GM21526 (cell line): ENCODE results near the gene RECQL5.

Experiments used
- ATAC-seq: cut with Tn5 transposase; IDR thresholded peaks from one replicate; pipeline ENCODE4 v1.9.1; 2021; ENCODE audit warnings: moderate library complexity; ENCODE audit not compliant: unreplicated experiment, low FRiP score

Gene RECQL5

DNA sequence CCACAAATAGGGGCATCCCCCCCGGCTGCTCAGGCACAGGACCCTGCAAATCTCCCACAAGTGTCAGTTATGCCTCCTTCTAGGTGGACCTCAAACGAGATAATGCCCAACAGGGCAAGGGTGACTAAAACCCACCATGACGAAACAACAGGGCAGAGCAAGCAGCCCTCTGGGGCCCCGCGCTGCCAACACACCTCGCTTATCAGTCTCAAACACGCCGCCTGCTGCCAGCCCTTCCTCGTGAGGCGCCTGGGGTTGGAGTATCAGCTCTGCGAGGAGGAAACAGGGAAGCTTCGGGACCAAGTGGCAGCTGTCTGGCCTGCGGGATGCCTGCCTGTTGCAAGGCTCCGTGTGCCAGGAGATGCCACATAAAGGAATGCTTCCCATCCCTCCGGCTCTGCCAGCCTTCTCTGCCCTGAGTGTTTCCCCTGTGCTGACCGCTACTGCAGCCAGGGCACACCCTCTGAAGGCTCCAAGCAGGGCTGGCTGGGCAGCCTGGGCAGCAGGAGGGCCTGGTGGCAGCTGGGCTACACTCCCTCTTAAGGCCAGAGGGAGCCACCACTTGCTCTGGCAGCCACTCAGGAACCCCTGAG is 31.2 kb downstream of the RECQL5 start:
- no peak for ATAC-seq

DNA sequence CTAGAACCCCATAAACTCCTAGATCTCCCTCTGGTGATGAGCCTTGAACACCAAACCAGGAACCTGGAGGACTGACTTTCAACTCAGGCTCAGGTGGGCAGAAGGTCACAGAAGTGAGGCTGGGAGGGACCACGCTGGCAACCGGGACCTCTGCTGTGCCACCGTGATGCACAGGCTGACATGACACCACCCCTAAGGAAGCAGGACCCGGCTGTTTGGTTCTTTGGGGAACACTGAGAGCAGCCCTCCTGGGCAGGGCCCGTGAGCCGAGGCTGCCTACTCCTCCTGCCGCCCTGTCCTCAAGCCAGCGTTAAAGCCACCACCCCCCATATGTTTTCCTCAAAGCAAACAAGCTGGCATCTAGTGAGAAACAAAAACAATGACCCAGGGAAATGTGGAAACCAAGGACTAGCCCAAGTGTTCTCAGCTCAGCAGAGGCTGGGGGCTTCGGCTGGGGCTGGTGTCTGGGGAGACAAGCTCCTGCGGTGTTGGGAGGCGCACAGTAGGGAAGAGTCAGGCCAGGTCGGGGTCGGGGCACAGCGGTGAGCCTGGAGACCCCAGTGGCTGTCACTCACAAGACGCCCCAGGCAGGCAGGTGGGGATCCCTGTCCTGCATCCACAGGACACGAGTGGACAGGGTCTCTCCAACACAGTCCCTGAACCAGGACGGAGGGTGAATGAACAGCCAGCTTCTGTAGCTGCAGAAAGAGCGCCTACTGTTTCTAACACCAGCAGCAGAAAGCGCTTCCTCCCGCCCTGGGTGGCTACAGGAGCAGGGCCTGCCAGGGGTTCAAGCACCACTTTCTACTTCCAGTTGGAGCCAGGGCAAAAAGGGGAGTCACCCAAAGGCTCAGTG is 32.0 kb downstream of the RECQL5 start:
- ATAC-seq: no peak

- ATAC-seq: no peak
Observed at GRCh38 chr17:75634376-75634740, 32.6 kb downstream of the RECQL5 start.

DNA sequence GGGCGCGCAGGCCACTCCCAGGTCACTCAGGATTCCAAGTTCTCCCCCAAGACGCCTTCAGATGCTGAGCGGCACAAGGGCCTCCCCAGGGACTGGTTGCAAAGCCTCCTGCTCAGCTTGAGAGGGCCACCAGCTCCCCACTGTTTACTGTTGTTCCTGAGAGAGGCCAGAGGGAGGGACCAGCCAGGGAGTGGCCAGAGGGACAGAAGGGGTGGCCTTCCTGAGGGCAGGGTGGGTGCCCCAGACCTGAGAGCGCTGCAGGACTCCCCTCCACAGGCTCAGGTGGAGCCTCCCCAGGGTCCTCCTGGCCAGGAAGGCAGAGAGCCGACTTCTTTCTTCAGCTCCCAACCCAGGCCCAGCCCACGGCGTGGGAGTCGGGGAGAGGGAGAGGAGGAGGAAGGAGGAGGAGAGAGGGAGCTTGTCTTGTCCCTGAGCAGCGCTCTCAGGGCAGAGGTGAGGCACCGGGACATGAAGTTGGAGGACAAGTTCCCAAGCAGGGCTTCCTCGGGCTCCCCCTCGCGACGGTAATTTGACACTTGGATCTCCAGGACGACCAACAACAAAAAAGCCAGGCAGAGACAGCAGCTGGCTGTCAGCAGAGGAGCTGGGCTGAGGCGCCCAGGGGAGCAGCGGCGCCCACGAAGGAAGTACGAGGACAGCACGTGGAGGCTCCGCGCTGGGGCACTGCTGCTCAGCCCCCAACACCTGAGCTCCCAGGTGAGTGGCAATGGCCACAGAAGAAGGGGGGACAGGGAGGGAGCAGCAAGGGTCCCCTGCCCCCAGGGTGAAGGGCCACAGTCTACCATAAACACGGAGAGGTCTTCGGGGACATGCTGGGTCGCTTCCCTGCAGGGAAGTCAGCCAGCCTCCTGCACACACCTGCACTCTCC is 33.2 kb downstream of the RECQL5 start:
- ATAC-seq: no peak

DNA sequence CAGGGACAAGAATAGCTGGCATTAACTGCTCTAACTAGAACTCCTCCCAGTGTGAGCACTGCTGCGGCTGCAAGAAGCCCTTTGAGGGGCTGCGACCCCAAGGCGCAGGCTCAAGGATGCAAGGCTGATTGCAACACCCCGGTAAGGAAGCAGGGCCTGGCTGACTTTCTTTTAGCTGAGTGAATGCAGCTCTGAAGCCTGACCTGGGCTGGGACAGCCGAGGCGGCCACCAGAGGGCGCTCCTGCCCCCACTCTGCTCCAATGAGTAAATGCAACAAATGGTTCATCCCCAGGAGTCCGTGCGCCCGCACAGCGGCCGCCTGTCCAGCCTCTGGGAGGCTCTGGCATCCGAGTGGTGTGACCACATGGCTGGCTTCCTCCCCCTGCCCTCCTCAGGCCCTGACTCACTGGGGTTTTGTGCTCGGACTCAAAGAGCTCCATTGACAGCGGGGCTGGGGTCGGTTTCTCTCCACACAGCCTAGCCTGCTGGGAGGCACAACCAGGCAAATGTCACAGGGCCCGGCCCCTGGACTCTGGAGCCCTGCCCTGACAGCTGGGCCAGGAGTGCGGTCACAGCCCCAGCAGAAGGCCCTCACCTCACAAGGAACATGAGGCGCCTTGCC is 34.0 kb downstream of the RECQL5 start, which contains the start of gene SMIM5:
Gene SMIM5, plus strand, starts transcription at position 572 of the 623 bp plus-strand sequence. CDS start 6,768 bp downstream, outside the sequence.
- ATAC-seq: no peak

GRCh38 chr17:75632428-75632827 is 34.5 kb downstream of the RECQL5 start:
- no peak for ATAC-seq

DNA sequence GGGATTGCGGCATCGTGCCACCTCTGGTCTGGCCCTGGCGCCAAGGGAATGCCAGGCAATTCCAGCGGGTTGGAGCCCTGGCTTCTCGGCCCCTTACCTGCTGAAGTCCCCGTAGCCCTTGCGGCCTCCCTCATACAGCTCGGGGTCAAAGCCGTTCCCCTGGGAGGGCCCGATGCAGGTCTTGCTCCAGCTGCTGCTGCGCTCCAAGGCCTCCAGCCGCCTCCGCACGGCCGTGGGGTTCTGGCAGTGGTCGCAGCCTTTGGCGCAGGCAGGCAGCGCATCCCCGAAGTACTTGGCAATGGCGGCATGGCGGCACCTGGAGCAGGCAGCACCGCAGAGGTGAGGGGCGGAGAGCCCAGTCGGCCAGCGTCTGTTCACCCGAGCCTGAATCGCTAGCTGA is 35.6 kb downstream of the RECQL5 start:
- no peak for ATAC-seq

GRCh38 chr17:75630071-75630917 is 36.7 kb downstream of the RECQL5 start:
- ATAC-seq: no peak

DNA sequence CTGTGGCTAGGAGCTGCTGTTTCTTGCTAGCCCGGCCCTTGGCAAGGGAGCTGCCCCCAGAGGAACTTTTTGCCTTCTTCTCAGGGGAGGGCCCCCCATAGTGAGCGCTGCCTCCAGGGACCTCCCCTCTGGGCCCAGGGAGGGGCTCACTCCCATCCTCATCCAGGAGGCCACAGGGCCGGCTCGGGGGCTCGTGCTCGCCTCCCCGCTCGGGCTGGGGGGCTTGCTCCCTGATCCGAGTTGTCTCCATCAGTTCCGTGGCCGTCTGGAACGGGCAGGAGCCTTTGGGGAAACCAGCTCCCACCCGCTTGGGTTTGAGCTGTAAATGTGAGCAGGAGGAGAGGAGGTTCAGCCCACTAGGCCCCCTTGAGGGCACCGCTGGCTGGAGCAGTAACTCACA is 37.8 kb downstream of the RECQL5 start:
- ATAC-seq: no peak

GRCh38 chr17:75628425-75628824 is 38.5 kb downstream of the RECQL5 start:
- ATAC-seq: no peak

DNA sequence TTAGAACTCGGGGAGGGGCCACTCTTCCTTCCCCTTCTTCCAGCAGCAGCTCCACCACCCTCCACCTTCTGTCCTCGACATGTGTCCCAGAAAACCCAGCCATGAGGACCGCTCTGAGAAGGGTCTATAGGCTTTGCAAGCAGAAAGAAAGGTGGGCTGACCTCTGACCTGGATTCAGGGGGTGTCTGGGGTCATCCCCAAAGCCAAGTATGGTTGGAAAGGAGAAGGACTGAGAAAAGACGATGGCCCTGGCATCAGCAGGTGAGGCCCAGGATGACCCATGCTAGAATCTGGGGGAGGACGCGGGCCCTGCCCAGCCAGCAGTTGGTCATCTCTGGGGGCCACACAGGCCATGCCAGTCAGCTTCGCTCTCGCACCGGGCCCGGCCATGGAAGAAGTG is 39.9 kb downstream of the RECQL5 start:
- no peak for ATAC-seq

DNA sequence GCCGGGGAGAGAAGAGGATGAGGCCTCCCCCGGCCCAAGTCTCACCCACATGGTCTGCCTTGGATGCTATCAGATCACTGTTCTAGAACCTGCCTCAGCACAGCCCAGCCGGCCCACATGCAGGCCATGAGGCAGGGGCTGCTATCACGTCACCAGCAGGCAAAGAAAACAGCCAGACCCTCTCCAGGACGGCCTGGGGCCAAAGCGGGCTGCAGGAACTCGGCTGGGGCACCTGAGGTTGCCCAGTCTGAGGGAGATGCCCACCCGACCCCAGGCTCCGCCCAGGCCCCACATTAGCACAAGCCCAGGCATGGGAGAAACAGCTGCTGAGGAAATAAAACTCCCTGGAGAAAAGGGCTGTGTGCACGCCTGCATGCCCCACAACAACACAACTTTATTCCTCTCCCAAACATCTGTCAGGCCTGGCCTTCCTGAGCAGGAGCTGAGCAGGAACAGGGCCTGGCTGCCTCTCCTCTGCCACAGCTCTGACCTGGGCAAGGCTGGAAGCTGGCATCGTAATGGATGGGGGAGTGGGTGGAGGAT is 40.4 kb downstream of the RECQL5 start:
- no peak for ATAC-seq

GRCh38 chr17:75625813-75626486 is 41.0 kb downstream of the RECQL5 start:
- no peak for ATAC-seq

DNA sequence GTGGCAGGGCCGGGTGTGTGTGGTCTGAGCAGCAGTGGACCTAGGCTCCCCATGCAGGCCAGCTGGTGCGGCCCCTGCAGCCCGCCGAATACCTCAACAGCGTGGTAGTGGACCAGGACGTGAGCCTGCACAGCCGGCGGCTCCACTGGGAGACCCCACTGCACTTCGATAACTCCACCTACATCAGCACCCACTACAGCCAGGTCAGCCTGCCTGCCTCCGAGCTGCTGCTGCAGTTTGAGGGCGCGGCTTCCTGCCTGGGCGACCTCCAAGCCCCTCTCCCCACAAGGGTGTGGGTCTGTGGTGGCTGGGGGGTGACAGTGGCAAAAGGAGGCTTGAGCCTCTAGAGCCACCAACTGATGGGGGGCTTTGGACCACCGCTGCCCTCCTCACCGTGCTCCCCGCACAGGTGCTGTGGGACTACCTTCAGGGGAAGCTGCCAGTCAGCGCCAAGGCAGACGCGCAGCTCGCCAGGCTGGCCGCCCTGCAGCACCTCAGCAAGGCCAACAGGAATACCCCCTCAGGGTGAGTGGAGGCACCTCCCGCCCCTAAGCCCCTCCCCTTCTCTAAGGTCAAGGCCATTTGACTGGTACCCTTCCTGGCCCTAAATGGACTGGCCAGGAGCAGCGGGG is 42.1 kb downstream of the RECQL5 start:
- ATAC-seq: no peak

- ATAC-seq: no peak
Observed at GRCh38 chr17:75624021-75624420, 42.9 kb downstream of the RECQL5 start.

DNA sequence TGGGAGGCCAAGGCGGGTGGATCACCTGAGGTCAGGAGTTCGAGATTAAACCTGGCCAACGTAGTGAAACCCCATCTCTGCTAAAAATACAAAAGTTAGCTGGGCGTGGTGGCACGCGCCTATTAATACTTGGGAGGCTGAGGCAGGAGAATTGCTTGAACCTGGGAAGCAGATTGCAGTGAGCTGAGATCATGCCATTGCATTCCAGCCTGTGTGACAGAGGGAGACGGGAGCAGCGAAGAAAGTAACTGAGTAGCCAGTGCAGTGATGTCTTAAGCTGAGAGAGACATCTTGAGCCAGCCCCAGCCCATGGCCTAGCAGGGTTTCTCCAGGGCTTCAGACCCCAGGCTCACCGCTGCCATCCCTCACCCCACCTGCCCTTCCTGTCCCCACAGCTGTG is 43.6 kb downstream of the RECQL5 start:
- no peak for ATAC-seq

DNA sequence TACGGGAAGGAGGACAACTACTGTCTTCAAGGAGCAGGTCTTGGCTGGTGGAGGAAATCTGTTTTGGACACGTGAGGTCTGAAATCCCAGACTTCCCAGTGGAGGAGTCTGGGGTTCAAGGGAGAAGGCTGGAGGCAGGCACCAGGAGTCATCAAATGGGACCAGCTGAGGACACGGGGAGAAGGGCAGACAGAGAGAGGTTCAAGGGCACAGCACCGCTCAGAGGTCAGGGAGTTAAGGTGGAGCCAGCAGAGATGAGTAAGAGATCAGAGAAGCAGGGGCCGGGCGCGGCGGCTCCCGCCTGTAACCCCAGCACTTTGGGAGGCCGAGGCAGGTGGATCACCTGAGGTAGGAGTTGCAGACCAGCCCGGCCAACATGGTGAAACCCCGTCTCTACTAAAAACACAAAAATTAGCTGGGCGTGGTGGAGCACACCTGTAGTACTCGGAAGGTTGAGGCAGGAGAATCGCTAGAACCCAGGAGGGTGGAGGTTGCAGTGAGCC is 44.1 kb downstream of the RECQL5 start:
- no peak for ATAC-seq

DNA sequence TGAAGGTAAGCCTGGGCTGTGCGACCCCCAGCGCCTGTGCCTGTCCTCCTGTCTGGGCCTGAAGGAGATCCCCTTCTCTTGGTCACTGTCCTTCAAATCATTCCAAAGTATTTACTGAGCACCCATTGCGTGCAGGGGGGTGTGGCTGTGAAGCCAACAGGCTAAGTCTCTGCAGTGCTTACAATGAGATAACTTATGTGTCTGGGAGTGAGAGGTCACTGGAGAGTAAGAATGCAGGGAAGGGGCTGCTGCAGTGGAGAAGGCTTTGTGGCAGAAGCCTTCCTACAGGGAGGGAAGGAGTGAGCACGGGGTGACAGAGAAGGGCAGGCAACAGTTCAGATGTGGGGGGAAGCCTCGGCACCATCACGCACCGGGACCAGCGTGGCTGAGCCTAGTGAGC is 44.9 kb downstream of the RECQL5 start:
- no peak for ATAC-seq
